Left lung (tissue), 14 donors: ENCODE results near the gene NDUFB10. TPM values are rescaled to one million over a fixed set of nuclear protein-coding genes. Genes with fewer than 3 reads are reported as not detected.

Source experiments
- ATAC-seq: fragments of 200-7000 bp; cut with Tn5 transposase; one replicate; pipeline ENCODE4 v1.9.1; 2020; ENCODE audit warnings: moderate library complexity
- DNase-seq, 4 donors: peaks; one replicate each; pipeline ENCODE4 v3.0.0-alpha.2; 2013 to 2020
- H3K27ac ChIP-seq, 2 donors: fragments of 200-600 bp; sonication (generic) in 1 of 2; one replicate each; pipeline versions ENCODE4 v1.5.0 to v1.8.0; 2020 to 2021
- H3K27me3 ChIP-seq, 2 donors: fragments of 200-600 bp; sonication (generic) in 1 of 2; one replicate each; pipeline versions ENCODE4 v1.5.0 to v1.8.0; 2020 to 2021
- H3K36me3 ChIP-seq, 2 donors: fragments of 200-600 bp; sonication (generic) in 1 of 2; one replicate each; pipeline versions ENCODE4 v1.5.0 to v1.8.0; 2020 to 2021
- H3K4me1 ChIP-seq, 2 donors: fragments of 200-600 bp; one replicate each; pipeline ENCODE4 v1.8.0; 2021
- H3K4me3 ChIP-seq, 2 donors: fragments of 200-600 bp; sonication (generic) in 1 of 2; one replicate each; pipeline versions ENCODE4 v1.5.0 to v1.8.0; 2020 to 2021; ENCODE audit warnings: mild to moderate bottlenecking in 1 of 2
- H3K9me3 ChIP-seq, 2 donors: fragments of 200-600 bp; sonication (generic) in 1 of 2; one replicate each; pipeline versions ENCODE4 v1.5.0 to v1.8.0; 2020 to 2021
- intact Hi-C, 2 donors: fragments of 100-400 bp; cut with DNase I; formaldehyde crosslinking; loops; one replicate each; pipeline versions ENCODE4 v1.11.2 to v1.14.2; 2022
- long read RNA-seq, 12 donors: library from polyadenylated mRNA in 2 of 12; unstranded in 2 of 12; transcript quantifications; one replicate each; pipeline ENCODE4 v2.0.0 and lab custom pipeline, GENCODE V29; 2019 to 2026
- polyA plus RNA-seq, 6 donors: library from polyadenylated mRNA; unstranded; fragments of 120-200 nt; gene quantifications; one replicate each; pipeline ENCODE4 v1.2.1, GENCODE V29; 2013; ENCODE audit not compliant: insufficient read length in 6 of 6
- total RNA-seq, 2 donors: library from RNA; stranded (reverse); fragmentation: NEBNext Ultra II Directional; extraction: Animal tissue kit (Norgen Biotek cat#: 25700); gene quantifications; one replicate each; pipeline ENCODE4 v1.2.1, GENCODE V29; 2021
- TF ChIP-seq, protein P1 (sequence below), 2 donors: fragments of 200-600 bp; sonication (generic) in 1 of 2; IDR thresholded peaks; one replicate each; pipeline versions ENCODE4 v1.5.0 to v1.8.0; 2021; ENCODE audit warnings: antibody characterized with exemption in 2 of 2
- donor health status: DM: no; HTN: yes; CAD: no.
- donor health status: DM: no; HTN: no; CAD: no.

Gene NDUFB10
- total RNA-seq, result 100 to 1,000 TPM in 1 of 2 donors, 10 to 100 TPM in 1; 97.8 to 102 TPM
- polyA plus RNA-seq, result 10 to 100 TPM; 77.6 to 96.8 (median 90.0) TPM
- long read RNA-seq, donor 1, transcript NDUFB10-202 (3 exons, 830 nt), result minor isoform, 25 of 9,023 reads
- long read RNA-seq, donor 1, transcript NDUFB10-203 (2 exons, 958 nt), result minor isoform, 6 of 9,023 reads
- long read RNA-seq, donor 1, transcript NDUFB10-201 (4 exons, 705 nt), result major isoform, 83 of 9,023 reads
- long read RNA-seq, donor 1, partial matches to known transcripts, result 8,563 of 9,023 reads
- long read RNA-seq, donor 1, other reads (novel, unspliced or antisense), result 344 of 9,023 reads
- long read RNA-seq, donor 2, transcript NDUFB10-201 (4 exons, 705 nt), result major isoform, 70 of 12,002 reads
- long read RNA-seq, donor 2, transcript NDUFB10-202 (3 exons, 830 nt), result minor isoform, 10 of 12,002 reads
- long read RNA-seq, donor 2, transcript NDUFB10-203 (2 exons, 958 nt), result minor isoform, 10 of 12,002 reads
- long read RNA-seq, donor 2, partial matches to known transcripts, result 8,606 of 12,002 reads
- long read RNA-seq, donor 2, other reads (novel, unspliced or antisense), result 3,304 of 12,002 reads
- long read RNA-seq, donor 3, transcript NDUFB10-202 (3 exons, 830 nt), result minor isoform, 7 of 73 reads
- long read RNA-seq, donor 3, transcript NDUFB10-201 (4 exons, 705 nt), result major isoform, 65 of 73 reads
- long read RNA-seq, donor 3, partial matches to known transcripts, result 0 of 73 reads
- long read RNA-seq, donor 3, other reads (novel, unspliced or antisense), result 0 of 73 reads
- long read RNA-seq, donor 4, transcript NDUFB10-201 (4 exons, 705 nt), result major isoform, 76 of 86 reads
- long read RNA-seq, donor 4, partial matches to known transcripts, result 5 of 86 reads
- long read RNA-seq, donor 4, other reads (novel, unspliced or antisense), result 2 of 86 reads
- long read RNA-seq, donor 5, transcript NDUFB10-201 (4 exons, 705 nt), result major isoform, 83 of 7,304 reads
- long read RNA-seq, donor 5, transcript NDUFB10-202 (3 exons, 830 nt), result minor isoform, 5 of 7,304 reads
- long read RNA-seq, donor 5, partial matches to known transcripts, result 5,141 of 7,304 reads
- long read RNA-seq, donor 5, other reads (novel, unspliced or antisense), result 2,072 of 7,304 reads
- long read RNA-seq, donor 6, transcript NDUFB10-203 (2 exons, 958 nt), result minor isoform, 5 of 7,829 reads
- long read RNA-seq, donor 6, transcript NDUFB10-201 (4 exons, 705 nt), result major isoform, 80 of 7,829 reads
- long read RNA-seq, donor 6, transcript NDUFB10-202 (3 exons, 830 nt), result minor isoform, 13 of 7,829 reads
- long read RNA-seq, donor 6, partial matches to known transcripts, result 6,290 of 7,829 reads
- long read RNA-seq, donor 6, other reads (novel, unspliced or antisense), result 1,435 of 7,829 reads
- long read RNA-seq, donor 7, transcript NDUFB10-201 (4 exons, 705 nt), result major isoform, 35 of 5,650 reads
- long read RNA-seq, donor 7, transcript NDUFB10-202 (3 exons, 830 nt), result minor isoform, 9 of 5,650 reads
- long read RNA-seq, donor 7, partial matches to known transcripts, result 5,454 of 5,650 reads
- long read RNA-seq, donor 7, other reads (novel, unspliced or antisense), result 150 of 5,650 reads
- long read RNA-seq, donor 8, transcript NDUFB10-202 (3 exons, 830 nt), result minor isoform, 8 of 6,968 reads
- long read RNA-seq, donor 8, transcript NDUFB10-201 (4 exons, 705 nt), result major isoform, 50 of 6,968 reads
- long read RNA-seq, donor 8, partial matches to known transcripts, result 6,655 of 6,968 reads
- long read RNA-seq, donor 8, other reads (novel, unspliced or antisense), result 253 of 6,968 reads
- long read RNA-seq, donor 9, partial matches to known transcripts, result 0 of 1 reads
- long read RNA-seq, donor 9, other reads (novel, unspliced or antisense), result 0 of 1 reads
- long read RNA-seq, donor 10, transcript NDUFB10-201 (4 exons, 705 nt), result major isoform, 127 of 137 reads
- long read RNA-seq, donor 10, partial matches to known transcripts, result 1 of 137 reads
- long read RNA-seq, donor 10, other reads (novel, unspliced or antisense), result 2 of 137 reads
- long read RNA-seq, donor 11, result 0 reads
- long read RNA-seq, donor 12, transcript NDUFB10-202 (3 exons, 830 nt), result minor isoform, 9 of 7,621 reads
- long read RNA-seq, donor 12, transcript NDUFB10-201 (4 exons, 705 nt), result major isoform, 40 of 7,621 reads
- long read RNA-seq, donor 12, partial matches to known transcripts, result 2,875 of 7,621 reads
- long read RNA-seq, donor 12, other reads (novel, unspliced or antisense), result 4,695 of 7,621 reads

DNA sequence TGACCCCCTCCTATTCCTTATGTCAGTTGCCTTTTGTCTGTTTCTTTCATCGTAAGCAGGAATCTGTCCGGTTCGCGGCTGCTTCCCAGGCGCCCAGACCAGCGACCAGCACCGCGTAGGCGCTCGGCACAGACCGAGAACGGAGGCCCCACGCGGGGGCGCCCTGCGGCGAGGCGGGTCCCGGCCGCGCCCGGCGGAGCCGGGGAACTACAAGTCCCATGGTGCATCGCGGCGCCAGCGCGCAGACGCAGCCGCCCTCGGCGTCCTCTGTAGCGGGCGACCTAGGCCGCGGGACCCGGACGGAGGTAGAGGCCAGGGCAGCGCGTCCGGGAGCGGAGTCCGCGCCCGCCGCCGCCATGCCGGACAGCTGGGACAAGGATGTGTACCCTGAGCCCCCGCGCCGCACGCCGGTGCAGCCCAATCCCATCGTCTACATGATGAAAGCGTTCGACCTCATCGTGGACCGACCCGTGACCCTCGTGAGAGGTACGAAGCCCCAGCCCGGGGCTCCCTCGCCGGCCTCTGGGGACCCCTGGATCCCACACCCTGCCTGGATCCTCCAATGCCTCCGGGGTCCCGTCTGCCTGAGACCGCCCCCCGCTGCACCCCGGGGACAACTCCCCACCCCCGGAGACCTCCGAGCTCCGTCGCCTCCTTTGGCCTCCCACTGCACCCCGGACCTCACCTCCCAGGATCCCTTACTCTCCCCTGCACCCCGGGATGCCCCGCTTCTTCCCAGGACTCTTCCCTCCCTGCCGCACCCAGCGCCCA lies at the start of gene NDUFB10:
TSS of gene NDUFB10 (plus strand) at position 270 of the 771 bp plus-strand sequence. CDS start at position 357, 87 bp downstream.
- no peaks in the 10 kb centered on the region for H3K27me3 ChIP-seq
- ATAC-seq (peak; percentile 98), DNase-seq (peak; percentile 86 to 100 (median 93))
- peak within 1 kb of the TSS; percentile 75 to 84 for H3K27ac ChIP-seq
- TF ChIP-seq, protein P1, sequence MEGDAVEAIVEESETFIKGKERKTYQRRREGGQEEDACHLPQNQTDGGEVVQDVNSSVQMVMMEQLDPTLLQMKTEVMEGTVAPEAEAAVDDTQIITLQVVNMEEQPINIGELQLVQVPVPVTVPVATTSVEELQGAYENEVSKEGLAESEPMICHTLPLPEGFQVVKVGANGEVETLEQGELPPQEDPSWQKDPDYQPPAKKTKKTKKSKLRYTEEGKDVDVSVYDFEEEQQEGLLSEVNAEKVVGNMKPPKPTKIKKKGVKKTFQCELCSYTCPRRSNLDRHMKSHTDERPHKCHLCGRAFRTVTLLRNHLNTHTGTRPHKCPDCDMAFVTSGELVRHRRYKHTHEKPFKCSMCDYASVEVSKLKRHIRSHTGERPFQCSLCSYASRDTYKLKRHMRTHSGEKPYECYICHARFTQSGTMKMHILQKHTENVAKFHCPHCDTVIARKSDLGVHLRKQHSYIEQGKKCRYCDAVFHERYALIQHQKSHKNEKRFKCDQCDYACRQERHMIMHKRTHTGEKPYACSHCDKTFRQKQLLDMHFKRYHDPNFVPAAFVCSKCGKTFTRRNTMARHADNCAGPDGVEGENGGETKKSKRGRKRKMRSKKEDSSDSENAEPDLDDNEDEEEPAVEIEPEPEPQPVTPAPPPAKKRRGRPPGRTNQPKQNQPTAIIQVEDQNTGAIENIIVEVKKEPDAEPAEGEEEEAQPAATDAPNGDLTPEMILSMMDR (IDR thresholded peaks at IDR 0.05), result peak; percentile 55 to 68
- no peaks in the 10 kb centered on the region for H3K9me3 ChIP-seq
- H3K4me1 ChIP-seq, result peaks cover 25 to 49% of the 10 kb centered on the region in 2 donors
- peaks cover 0 to 29% of the 10 kb centered on the region in 2 donors for H3K36me3 ChIP-seq
- intact Hi-C loops, result no loop called here
- peak within 1 kb of the TSS; percentile 84 to 90 for H3K4me3 ChIP-seq

DNA sequence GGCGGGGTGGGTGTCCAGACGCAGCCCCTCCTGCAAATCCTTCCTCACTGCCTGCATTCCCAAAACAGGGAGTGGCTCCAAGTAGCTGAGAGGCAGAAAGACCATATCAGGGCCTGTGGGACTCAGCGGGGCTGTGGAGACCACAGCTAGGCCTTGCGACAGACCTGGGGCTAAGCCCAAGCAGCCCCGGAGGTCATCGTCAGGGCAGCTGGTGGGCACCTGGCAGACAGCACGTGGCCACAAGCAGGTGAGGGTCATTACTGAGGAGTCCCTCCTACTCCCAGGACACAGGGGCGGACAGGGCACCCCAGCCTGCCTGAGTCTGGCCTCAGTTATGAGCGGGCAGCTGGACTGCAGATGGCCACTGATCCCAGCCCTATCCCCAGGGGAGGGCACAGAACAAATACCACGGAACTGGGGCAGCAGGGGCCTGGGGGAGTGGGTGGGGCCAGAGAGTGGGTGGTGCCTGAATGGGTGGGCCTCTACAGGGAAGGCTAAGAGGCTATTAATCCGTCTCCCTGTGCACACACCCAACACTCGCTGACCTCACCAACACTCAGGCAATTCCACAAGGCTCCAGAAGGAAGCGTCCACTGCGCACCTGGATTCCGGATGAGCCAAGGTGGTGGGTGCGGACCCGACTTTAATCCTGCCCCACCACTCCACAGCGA lies 49.6 kb upstream of the NDUFB10 start:
- no peak overlapping the region for H3K27ac ChIP-seq
- intact Hi-C loops, result no loop called here
- ATAC-seq, result peak; percentile 54
- TF ChIP-seq, protein P1 (IDR thresholded peaks at IDR 0.05), result no peak
- H3K4me1 ChIP-seq, result no peaks in the 10 kb centered on the region
- H3K27me3 ChIP-seq, result peaks cover 0 to 70% of the 10 kb centered on the region in 2 donors
- H3K4me3 ChIP-seq, result no peak overlapping the region
- H3K9me3 ChIP-seq, result no peaks in the 10 kb centered on the region
- no peak for DNase-seq
- no peaks in the 10 kb centered on the region for H3K36me3 ChIP-seq

DNA sequence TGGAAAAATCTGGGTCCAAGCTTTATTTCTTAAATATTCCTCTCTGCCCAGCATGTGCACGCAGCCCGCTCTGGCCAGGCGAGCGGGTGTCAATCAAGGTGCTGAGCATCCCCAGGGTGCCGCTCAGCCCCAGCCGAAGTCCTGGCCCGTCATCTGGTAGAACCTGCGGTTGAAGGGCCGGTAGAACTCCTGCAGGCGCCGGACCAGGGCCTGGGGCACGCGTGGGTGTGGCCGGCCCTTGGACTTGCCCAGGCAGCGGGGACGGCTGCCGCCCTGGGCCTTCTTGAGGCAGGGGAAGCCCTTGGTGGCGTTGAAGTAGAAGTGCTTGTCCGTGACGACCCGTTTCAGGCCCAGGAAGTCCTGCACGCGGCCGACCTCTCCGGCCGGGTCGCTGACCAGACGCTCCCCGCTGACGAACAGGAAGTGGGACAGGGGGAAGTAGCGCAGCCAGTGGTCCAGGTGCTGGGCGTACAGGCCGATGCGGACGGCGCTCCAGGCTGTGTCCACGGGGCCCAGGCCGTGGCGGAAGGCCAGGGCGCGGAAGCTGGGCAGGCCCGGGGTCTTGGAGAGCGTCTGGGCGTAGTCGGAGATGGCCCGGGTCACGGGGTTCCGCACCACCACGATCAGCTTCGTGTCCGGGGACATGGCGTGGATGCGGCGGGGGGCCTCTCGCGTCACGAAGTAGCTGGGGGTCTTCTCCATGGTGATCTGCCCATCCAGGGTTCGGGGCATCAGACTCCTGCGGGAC lies 47.7 kb upstream of the NDUFB10 start:
- peak in 1 of 4 donors; percentile 69 for DNase-seq
- TF ChIP-seq, protein P1 (IDR thresholded peaks at IDR 0.05), result no peak
- H3K27me3 ChIP-seq, result peaks cover 9 to 70% of the 10 kb centered on the region in 2 donors
- ATAC-seq, result no peak
- no peaks in the 10 kb centered on the region for H3K4me1 ChIP-seq
- intact Hi-C loops, result no loop called here
- no peak overlapping the region for H3K4me3 ChIP-seq
- no peak overlapping the region for H3K27ac ChIP-seq
- H3K36me3 ChIP-seq, result no peaks in the 10 kb centered on the region
- H3K9me3 ChIP-seq, result no peaks in the 10 kb centered on the region
